PC-9 (cell line): ENCODE results near the gene HCAR1.
"Not testable (repeated sequence)": the region's sequence is repeated elsewhere in the genome, so short reads cannot be mapped to it uniquely, and the experiment has no call there.

Experiments used
- CTCF ChIP-seq: fragments of 200-600 bp; sonication (generic); conservative IDR thresholded peaks from 2 replicates; pipeline ENCODE4 v1.6.1; 2017; ENCODE audit warnings: mixed run types, antibody characterized with exemption, mild to moderate bottlenecking, moderate library complexity
- EZH2 ChIP-seq: fragments of 200-600 bp; sonication (generic); IDR thresholded peaks from 2 replicates; pipeline ENCODE4 v1.8.0; 2017; ENCODE audit warnings: antibody characterized with exemption, low read depth

GRCh38 chr12:122703841-122704240 lies 26.8 kb downstream of the HCAR1 start:
- not testable (repeated sequence) for TF ChIP-seq CTCF, EZH2
